ENCODE measurements around the gene ABHD5.

GRCh38 chr3:43774799-43775198 is 84.1 kb downstream of the ABHD5 start:
- TF ChIP-seq POLR2AphosphoS5 (IDR thresholded peaks at IDR 0.05; ENCODE audit: low read depth, low read length) (no peak), TAF1 (IDR thresholded peaks at IDR 0.05; ENCODE audit: borderline replicate concordance, insufficient read depth, low read length) (no peak)

Data from PFSK-1 (cell line).